Esophagus muscularis mucosa (tissue), 4 donors: Measurements from ENCODE around the gene HS6ST1. TPM values are rescaled to one million over a fixed set of nuclear protein-coding genes. Genes with fewer than 3 reads are reported as not detected.

Experiments
- DNase-seq: peaks from one replicate; pipeline ENCODE4 v3.0.0-alpha.2; 2017; ENCODE audit errors: extremely low spot score
- H3K27ac ChIP-seq, 4 donors: fragments of 200-600 bp; sonication (generic); replicated peaks in 1 of 4; 1 replicate in 3 of 4; 2 replicates in 1 of 4; pipeline ENCODE4 v1.5.1; 2016 to 2019; ENCODE audit warnings: mild to moderate bottlenecking in 1 of 4
- H3K27me3 ChIP-seq, 4 donors: fragments of 200-600 bp; sonication (generic); one replicate each; pipeline versions ENCODE4 v1.5.1 to v1.6.0; 2016 to 2019
- H3K36me3 ChIP-seq, 4 donors: fragments of 200-600 bp; sonication (generic); one replicate each; pipeline ENCODE4 v1.5.1; 2016 to 2019
- H3K4me1 ChIP-seq, 4 donors: fragments of 200-600 bp; sonication (generic); one replicate each; pipeline ENCODE4 v1.5.1; 2016 to 2019
- H3K4me3 ChIP-seq, 4 donors: fragments of 200-600 bp; sonication (generic); 1 replicate in 2 of 4; 2 replicates in 2 of 4; pipeline ENCODE4 v1.5.1; 2016 to 2019; ENCODE audit warnings: mild to moderate bottlenecking in 4 of 4, moderate library complexity in 1 of 4
- H3K9me3 ChIP-seq, 4 donors: fragments of 200-600 bp; sonication (generic); 1 replicate in 3 of 4; 2 replicates in 1 of 4; pipeline ENCODE4 v1.5.1; 2016 to 2019
- EP300 ChIP-seq: sonication (generic); formaldehyde crosslinking; IDR thresholded peaks from one replicate; pipeline ENCODE4 v1.6.1; 2017; ENCODE audit warnings: antibody characterized with exemption
- POLR2A ChIP-seq: fragments of 450-650 bp; IDR thresholded peaks from one replicate; pipeline ENCODE4 v1.6.1; 2017; ENCODE audit warnings: antibody characterized with exemption, moderate library complexity, mild to moderate bottlenecking, low read depth
- POLR2AphosphoS5 ChIP-seq, 2 donors: sonication (generic); formaldehyde crosslinking; IDR thresholded peaks; one replicate each; pipeline ENCODE4 v1.6.1; 2017; ENCODE audit warnings: antibody characterized with exemption in 2 of 2
- WGBS: methylation state at CpG from one replicate; pipeline ENCODE4 v1.1.5; 2018; 5-methylcytosine and 5-hydroxymethylcytosine counted together
- intact Hi-C: fragments of 100-400 bp; cut with DNase I; formaldehyde crosslinking; loops from one replicate; pipeline ENCODE4 v1.15.1; 2023
- total RNA-seq, 4 donors: library from RNA; depleted of rRNA; stranded (reverse); fragments of >200 nt; gene quantifications; one replicate each; pipeline versions ENCODE4 v1.1.0 to v1.2.1, GENCODE V29; 2016
- TF ChIP-seq, protein P1 (sequence below), 3 experiments: fragments of 200-600 bp in 2 of 3; fragments of 450-650 bp in 1 of 3; sonication (generic) in 2 of 3; IDR thresholded peaks; one replicate each; pipeline ENCODE4 v1.5.1; 2017 to 2019; ENCODE audit warnings: antibody characterized with exemption in 3 of 3, mild to moderate bottlenecking in 2 of 3, moderate library complexity in 1 of 3

HS6ST1 gene
- total RNA-seq, 4 donors from 2014 or later = 17.4 to 62.2 (median 38.5) TPM

DNA sequence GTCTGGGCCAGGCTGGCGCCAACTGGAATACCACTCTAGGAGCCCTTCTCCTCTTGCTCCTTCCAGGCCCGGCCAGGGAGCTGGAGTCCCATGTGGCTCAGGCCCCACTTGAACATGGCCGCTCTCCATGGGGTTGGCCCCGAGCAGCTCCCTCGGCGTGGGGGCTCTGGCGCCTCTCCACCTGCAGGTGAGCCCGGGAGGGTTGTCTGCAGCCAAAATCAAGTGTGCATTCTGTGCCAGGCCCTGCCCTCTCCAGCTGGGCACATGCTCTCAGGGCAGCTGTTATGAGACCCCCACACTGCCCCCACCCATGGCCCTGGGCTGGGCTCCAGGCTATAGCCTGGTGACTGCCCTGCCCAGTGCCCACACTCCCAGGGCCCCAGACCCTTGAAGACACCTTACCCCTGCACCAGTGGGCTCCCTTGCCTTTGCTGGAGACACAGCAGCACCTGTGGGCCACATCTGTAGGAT lies 45.8 kb upstream of the HS6ST1 start:
- Histone ChIP-seq H3K9me3 (no peaks in the 10 kb centered on the region), H3K27me3 (no peaks in the 10 kb centered on the region), H3K36me3 (no peaks in the 10 kb centered on the region), H3K27ac (no peak overlapping the region), H3K4me1 (peaks cover 7 to 51% (median 29%) of the 10 kb centered on the region in 4 donors), H3K4me3 (no peak overlapping the region)
- TF ChIP-seq POLR2AphosphoS5 (IDR thresholded peaks at IDR 0.05) = no peak
- no peak for TF ChIP-seq POLR2A
- intact Hi-C loops = no loop called here
- WGBS = 92% methylated on average over 8 of the region's 8 CpGs
- DNase-seq = no peak

DNA sequence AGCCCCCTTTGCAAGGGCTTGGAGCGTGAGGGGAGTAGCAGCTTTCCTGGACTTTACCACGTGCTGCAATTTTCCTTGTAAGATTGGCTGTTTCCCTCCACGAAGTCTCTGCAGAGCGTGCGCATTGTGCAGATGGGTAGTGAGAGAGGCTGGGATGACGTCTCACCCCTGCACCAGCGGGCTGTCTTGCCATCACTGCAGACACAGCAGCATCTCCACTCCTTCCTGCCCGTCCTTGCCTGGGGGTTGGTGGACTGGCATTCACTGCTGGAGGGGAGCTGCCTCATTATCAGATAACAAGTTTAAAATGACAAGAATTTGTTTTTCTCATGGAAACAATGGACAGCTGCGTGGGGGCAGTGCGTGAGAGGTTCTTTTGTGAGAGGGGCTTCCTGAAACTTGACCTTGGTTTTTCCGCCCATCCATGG lies 45.3 kb upstream of the HS6ST1 start:
- Histone ChIP-seq H3K36me3 (no peaks in the 10 kb centered on the region), H3K9me3 (no peaks in the 10 kb centered on the region), H3K4me3 (no peak overlapping the region), H3K27me3 (no peaks in the 10 kb centered on the region), H3K4me1 (peaks cover 7 to 48% (median 28%) of the 10 kb centered on the region in 4 donors), H3K27ac (no peak overlapping the region)
- intact Hi-C loops = no loop called here
- no peak for DNase-seq
- TF ChIP-seq POLR2A (no peak), POLR2AphosphoS5 (IDR thresholded peaks at IDR 0.05) (no peak), EP300 (no peak)
- TF ChIP-seq, protein P1, sequence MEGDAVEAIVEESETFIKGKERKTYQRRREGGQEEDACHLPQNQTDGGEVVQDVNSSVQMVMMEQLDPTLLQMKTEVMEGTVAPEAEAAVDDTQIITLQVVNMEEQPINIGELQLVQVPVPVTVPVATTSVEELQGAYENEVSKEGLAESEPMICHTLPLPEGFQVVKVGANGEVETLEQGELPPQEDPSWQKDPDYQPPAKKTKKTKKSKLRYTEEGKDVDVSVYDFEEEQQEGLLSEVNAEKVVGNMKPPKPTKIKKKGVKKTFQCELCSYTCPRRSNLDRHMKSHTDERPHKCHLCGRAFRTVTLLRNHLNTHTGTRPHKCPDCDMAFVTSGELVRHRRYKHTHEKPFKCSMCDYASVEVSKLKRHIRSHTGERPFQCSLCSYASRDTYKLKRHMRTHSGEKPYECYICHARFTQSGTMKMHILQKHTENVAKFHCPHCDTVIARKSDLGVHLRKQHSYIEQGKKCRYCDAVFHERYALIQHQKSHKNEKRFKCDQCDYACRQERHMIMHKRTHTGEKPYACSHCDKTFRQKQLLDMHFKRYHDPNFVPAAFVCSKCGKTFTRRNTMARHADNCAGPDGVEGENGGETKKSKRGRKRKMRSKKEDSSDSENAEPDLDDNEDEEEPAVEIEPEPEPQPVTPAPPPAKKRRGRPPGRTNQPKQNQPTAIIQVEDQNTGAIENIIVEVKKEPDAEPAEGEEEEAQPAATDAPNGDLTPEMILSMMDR (IDR thresholded peaks at IDR 0.05) = no peak
- 87% methylated on average over 11 of the region's 11 CpGs for WGBS

DNA sequence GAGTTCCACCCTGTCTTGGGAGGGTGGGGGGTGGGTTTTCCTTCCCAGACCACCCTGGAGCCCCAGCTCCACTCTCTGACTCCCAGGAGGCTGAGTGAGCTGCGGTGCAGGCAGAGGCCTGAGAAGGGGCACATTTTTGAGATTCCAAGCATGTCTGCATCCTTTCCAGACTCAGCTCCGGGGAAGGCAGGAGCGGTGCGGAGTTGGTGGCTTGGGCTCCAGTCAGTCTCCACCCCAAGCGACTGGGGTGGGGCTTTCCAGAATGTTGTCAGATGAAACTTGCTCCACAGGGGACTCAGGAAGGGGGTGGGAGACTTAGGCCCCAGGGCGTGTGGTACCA lies 44.2 kb upstream of the HS6ST1 start:
- no peak overlapping the region for H3K4me3 ChIP-seq
- no peak for DNase-seq
- H3K27me3 ChIP-seq = no peaks in the 10 kb centered on the region
- intact Hi-C loops = no loop called here
- H3K9me3 ChIP-seq = no peaks in the 10 kb centered on the region
- H3K4me1 ChIP-seq = peaks cover 7 to 46% (median 28%) of the 10 kb centered on the region in 4 donors
- peak overlapping the region in 2 of 4 donors; percentile 6 to 27 for H3K27ac ChIP-seq
- H3K36me3 ChIP-seq = no peaks in the 10 kb centered on the region
- no peak for TF ChIP-seq POLR2AphosphoS5 (IDR thresholded peaks at IDR 0.05)
- TF ChIP-seq, protein P1 (IDR thresholded peaks at IDR 0.05) = no peak
- TF ChIP-seq EP300 = no peak
- TF ChIP-seq POLR2A = no peak
- 19% methylated on average over 3 of the region's 6 CpGs for WGBS

DNA sequence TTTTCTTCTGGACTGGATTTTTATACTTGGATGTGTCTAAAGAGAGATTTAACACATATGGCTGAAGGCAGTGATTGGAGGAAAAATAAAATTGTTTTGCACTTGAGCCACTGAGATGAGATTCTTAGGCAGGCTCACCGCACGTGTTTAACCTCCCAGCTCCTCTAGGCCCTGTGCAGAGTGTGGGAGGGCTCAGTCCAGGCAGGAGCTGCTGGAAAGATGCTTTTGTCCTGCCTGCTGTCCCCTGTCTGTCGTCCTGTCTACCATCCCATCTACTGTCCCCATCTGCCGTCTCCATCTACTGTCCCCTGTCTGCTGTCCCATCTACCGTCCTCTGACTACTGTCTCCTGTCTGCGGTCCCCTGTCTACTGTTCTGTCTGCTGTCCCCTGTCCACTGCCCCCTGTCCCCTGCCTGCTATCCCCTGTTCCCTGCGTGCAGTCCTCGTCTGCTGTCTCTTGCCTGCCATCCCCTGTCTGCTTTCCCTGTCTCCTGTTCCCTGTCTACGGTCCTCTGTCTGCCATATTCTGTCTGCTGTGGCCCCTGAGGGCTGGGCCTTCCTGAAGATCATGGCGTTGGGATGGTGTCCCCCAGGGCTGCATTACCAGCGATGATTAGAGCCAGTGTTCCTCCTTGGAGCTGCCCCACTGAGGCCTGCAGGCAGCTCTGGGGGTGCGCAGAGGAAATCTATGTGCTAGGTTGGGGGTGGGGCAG lies 43.7 kb upstream of the HS6ST1 start:
- Histone ChIP-seq H3K4me1 (peaks cover 7 to 46% (median 28%) of the 10 kb centered on the region in 4 donors), H3K27me3 (no peaks in the 10 kb centered on the region), H3K27ac (peak overlapping the region in 2 of 4 donors; percentile 6 to 27), H3K4me3 (no peak overlapping the region), H3K36me3 (no peaks in the 10 kb centered on the region), H3K9me3 (no peaks in the 10 kb centered on the region)
- intact Hi-C loops = no loop called here
- TF ChIP-seq POLR2A (no peak), EP300 (no peak), POLR2AphosphoS5 (IDR thresholded peaks at IDR 0.05) (no peak)
- TF ChIP-seq, protein P1 (IDR thresholded peaks at IDR 0.05) = no peak
- no peak for DNase-seq
- WGBS = 84% methylated on average over 11 of the region's 12 CpGs

DNA sequence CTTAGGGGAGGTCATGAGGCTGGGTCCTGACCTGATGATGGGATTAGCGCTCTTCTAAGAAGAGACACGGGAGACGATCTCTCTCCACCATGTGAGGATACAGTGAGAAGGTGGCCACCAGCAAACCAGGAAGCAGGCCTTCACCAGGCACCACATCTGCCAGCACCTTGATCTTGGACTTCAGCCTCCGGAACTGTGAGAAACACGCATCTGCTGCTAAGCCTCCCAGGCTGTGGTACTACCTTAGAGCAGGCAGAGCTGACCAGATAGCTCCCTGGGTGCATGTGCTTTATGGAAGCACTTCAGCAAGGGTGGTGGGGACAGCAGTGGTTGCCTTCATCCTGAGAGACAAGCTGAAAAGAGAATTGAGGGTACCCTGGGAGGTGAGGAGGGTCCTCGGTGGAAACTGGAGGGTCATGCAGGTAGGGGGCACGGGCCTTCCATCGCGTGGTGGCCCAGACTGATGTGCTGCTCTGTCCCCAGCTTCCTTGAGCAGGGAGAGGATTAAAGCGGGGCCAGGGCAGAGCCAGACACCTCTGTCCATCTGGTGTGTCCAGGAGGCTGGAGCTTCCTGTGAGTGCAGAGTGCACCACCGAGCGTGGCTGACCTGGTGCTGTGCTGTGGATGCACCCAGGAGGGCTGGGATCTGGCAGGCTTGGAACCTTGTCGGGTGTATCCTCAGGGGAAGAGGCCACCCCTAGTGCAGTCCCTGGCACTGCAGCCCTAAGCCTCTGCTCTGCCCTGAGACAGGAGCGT lies 42.9 kb upstream of the HS6ST1 start:
- intact Hi-C loops = no loop called here

More for the DNA sequence above, 42.9 kb upstream of the HS6ST1 start:
- Histone ChIP-seq H3K36me3 (no peaks in the 10 kb centered on the region), H3K9me3 (no peaks in the 10 kb centered on the region), H3K27ac (no peak overlapping the region), H3K4me1 (peaks cover 7 to 43% (median 28%) of the 10 kb centered on the region in 4 donors), H3K27me3 (no peaks in the 10 kb centered on the region), H3K4me3 (no peak overlapping the region)
- no peak for DNase-seq
- TF ChIP-seq, protein P1 (IDR thresholded peaks at IDR 0.05) = no peak
- TF ChIP-seq POLR2AphosphoS5 (IDR thresholded peaks at IDR 0.05) (no peak), POLR2A (no peak), EP300 (no peak)
- WGBS = 91% methylated on average over 9 of the region's 14 CpGs
